Measurements from ENCODE around the gene LSS. TPM values are rescaled to one million over a fixed set of nuclear protein-coding genes. Genes with fewer than 3 reads are reported as not detected.

Gene LSS
- total RNA-seq, 1 donor from 2014 or later, result 26.7 TPM

GRCh38 chr21:46160657-46160906 lies 68.0 kb downstream of the LSS start:
- no peaks in the 10 kb centered on the region for H3K27me3 ChIP-seq
- H3K4me3 ChIP-seq, result no peak overlapping the region
- no peak for DNase-seq (ENCODE audit: low spot score)
- no peak overlapping the region for H3K9ac ChIP-seq
- H3K27ac ChIP-seq, result no peak overlapping the region
- no peak overlapping the region for H3K27ac Mint-ChIP-seq
- peaks cover 6% of the 10 kb centered on the region for H3K27me3 Mint-ChIP-seq (ENCODE audit: insufficient read depth, low read depth)
- no peak overlapping the region for H3K4me3 Mint-ChIP-seq
- H3K4me1 ChIP-seq, result no peaks in the 10 kb centered on the region
- peaks cover 7% of the 10 kb centered on the region for H3K9me3 Mint-ChIP-seq
- H2AFZ ChIP-seq (replicated peaks), result no peak overlapping the region
- TF ChIP-seq EZH2phosphoT487 (IDR thresholded peaks at IDR 0.05), result no peak
- no peak for TF ChIP-seq CTCF (IDR thresholded peaks at IDR 0.05)
- no peak for TF ChIP-seq EZH2 (IDR thresholded peaks at IDR 0.05)
- no peaks in the 10 kb centered on the region for H4K20me1 ChIP-seq (ENCODE audit: low read depth)
- peaks cover 9% of the 10 kb centered on the region for H3K36me3 Mint-ChIP-seq
- no peaks in the 10 kb centered on the region for H3K36me3 ChIP-seq
- peaks cover 3% of the 10 kb centered on the region for H3F3A ChIP-seq (ENCODE audit: low read depth)
- no peaks in the 10 kb centered on the region for H3K9me3 ChIP-seq (ENCODE audit: low read depth)
- H3K4me1 Mint-ChIP-seq, result peaks cover 9% of the 10 kb centered on the region
- H3K4me2 ChIP-seq, result no peak overlapping the region
- no peaks in the 10 kb centered on the region for H3K79me2 ChIP-seq (ENCODE audit: low read depth)

- H3K27me3 ChIP-seq, result no peaks in the 10 kb centered on the region
- H2AFZ ChIP-seq (replicated peaks), result no peak overlapping the region
- no peak overlapping the region for H3K9ac ChIP-seq
- Mint-ChIP-seq H3K4me1 (peaks cover 9% of the 10 kb centered on the region), H3K27ac (no peak overlapping the region), H3K9me3 (peaks cover 7% of the 10 kb centered on the region), H3K36me3 (peaks cover 9% of the 10 kb centered on the region), H3K27me3 (ENCODE audit: insufficient read depth, low read depth) (peaks cover 6% of the 10 kb centered on the region), H3K4me3 (no peak overlapping the region)
- TF ChIP-seq EZH2phosphoT487 (IDR thresholded peaks at IDR 0.05) (no peak), EZH2 (IDR thresholded peaks at IDR 0.05) (no peak)
- no peaks in the 10 kb centered on the region for H3K79me2 ChIP-seq (ENCODE audit: low read depth)
- no peak overlapping the region for H3K27ac ChIP-seq
- H3K36me3 ChIP-seq, result no peaks in the 10 kb centered on the region
- peaks cover 3% of the 10 kb centered on the region for H3F3A ChIP-seq (ENCODE audit: low read depth)
- H3K4me3 ChIP-seq, result no peak overlapping the region
- no peaks in the 10 kb centered on the region for H4K20me1 ChIP-seq (ENCODE audit: low read depth)
- H3K4me2 ChIP-seq, result no peak overlapping the region
- no peaks in the 10 kb centered on the region for H3K4me1 ChIP-seq
- no peaks in the 10 kb centered on the region for H3K9me3 ChIP-seq (ENCODE audit: low read depth)
- peak; percentile 0 for DNase-seq (ENCODE audit: low spot score)
Measured at GRCh38 chr21:46159841-46160656, 68.5 kb downstream of the LSS start.

GRCh38 chr21:46159390-46159789 lies 69.2 kb downstream of the LSS start:
- Histone ChIP-seq H3K4me1 (no peaks in the 10 kb centered on the region), H3K4me2 (no peak overlapping the region), H2AFZ (replicated peaks) (no peak overlapping the region), H3K36me3 (no peaks in the 10 kb centered on the region), H3K4me3 (no peak overlapping the region), H3K79me2 (ENCODE audit: low read depth) (no peaks in the 10 kb centered on the region), H3K27ac (no peak overlapping the region), H3K9ac (no peak overlapping the region), H3F3A (ENCODE audit: low read depth) (peaks cover 3% of the 10 kb centered on the region), H3K9me3 (ENCODE audit: low read depth) (no peaks in the 10 kb centered on the region), H3K27me3 (no peaks in the 10 kb centered on the region), H4K20me1 (ENCODE audit: low read depth) (no peaks in the 10 kb centered on the region)
- Mint-ChIP-seq H3K36me3 (peaks cover 9% of the 10 kb centered on the region), H3K27me3 (ENCODE audit: insufficient read depth, low read depth) (peaks cover 6% of the 10 kb centered on the region), H3K9me3 (peaks cover 7% of the 10 kb centered on the region), H3K27ac (peak overlapping the region; percentile 50), H3K4me3 (no peak overlapping the region), H3K4me1 (peaks cover 9% of the 10 kb centered on the region)
- peak; percentile 1 for DNase-seq (ENCODE audit: low spot score)
- no peak for TF ChIP-seq EZH2 (IDR thresholded peaks at IDR 0.05)
- no peak for TF ChIP-seq EZH2phosphoT487 (IDR thresholded peaks at IDR 0.05)
- TF ChIP-seq CTCF (IDR thresholded peaks at IDR 0.05), result no peak

- DNase-seq (ENCODE audit: low spot score), result no peak
- no peak overlapping the region for H3K4me2 ChIP-seq
- H3K9me3 ChIP-seq (ENCODE audit: low read depth), result no peaks in the 10 kb centered on the region
- Mint-ChIP-seq H3K36me3 (peaks cover 8% of the 10 kb centered on the region), H3K9me3 (peaks cover 7% of the 10 kb centered on the region), H3K4me3 (no peak overlapping the region), H3K27ac (peak overlapping the region; percentile 74), H3K27me3 (ENCODE audit: insufficient read depth, low read depth) (peaks cover 6% of the 10 kb centered on the region), H3K4me1 (peaks cover 9% of the 10 kb centered on the region)
- H3K27me3 ChIP-seq, result no peaks in the 10 kb centered on the region
- no peak overlapping the region for H3K9ac ChIP-seq
- no peak overlapping the region for H3K4me3 ChIP-seq
- H3K79me2 ChIP-seq (ENCODE audit: low read depth), result no peaks in the 10 kb centered on the region
- H3K27ac ChIP-seq, result no peak overlapping the region
- no peaks in the 10 kb centered on the region for H3K36me3 ChIP-seq
- no peak for TF ChIP-seq CTCF (IDR thresholded peaks at IDR 0.05)
- no peak for TF ChIP-seq EZH2 (IDR thresholded peaks at IDR 0.05)
- TF ChIP-seq EZH2phosphoT487 (IDR thresholded peaks at IDR 0.05), result no peak
- H2AFZ ChIP-seq (replicated peaks), result no peak overlapping the region
- H4K20me1 ChIP-seq (ENCODE audit: low read depth), result no peaks in the 10 kb centered on the region
- H3F3A ChIP-seq (ENCODE audit: low read depth), result peaks cover 3% of the 10 kb centered on the region
- H3K4me1 ChIP-seq, result peaks cover under 1% of the 10 kb centered on the region
Measured at GRCh38 chr21:46158666-46159300, 69.8 kb downstream of the LSS start.

Data from neural progenitor cell (in vitro differentiated cells).